Uterus (tissue), 2 donors: Measurements from ENCODE around the gene SUPT4H1.

Source experiments
- CTCF ChIP-seq, 4 experiments: fragments of 200-600 bp in 2 of 4; fragments of 450-650 bp in 2 of 4; sonication (generic) in 2 of 4; IDR thresholded peaks; one replicate each; pipeline ENCODE4 v1.5.1; 2016 to 2019; ENCODE audit warnings: antibody characterized with exemption in 4 of 4, mild to moderate bottlenecking in 2 of 4, moderate library complexity in 1 of 4
- POLR2A ChIP-seq, 2 donors: fragments of 450-650 bp; IDR thresholded peaks; one replicate each; pipeline ENCODE4 v1.6.1; 2016; ENCODE audit warnings: antibody characterized with exemption in 2 of 2, mild to moderate bottlenecking in 1 of 2, moderate library complexity in 1 of 2

GRCh38 chr17:58326609-58327362 lies 25.2 kb downstream of the SUPT4H1 start:
- TF ChIP-seq CTCF (IDR thresholded peaks at IDR 0.05) (no peak), POLR2A (IDR thresholded peaks at IDR 0.05) (no peak)
